Measurements from ENCODE around the gene CCDC12.

The CCDC12 gene

DNA sequence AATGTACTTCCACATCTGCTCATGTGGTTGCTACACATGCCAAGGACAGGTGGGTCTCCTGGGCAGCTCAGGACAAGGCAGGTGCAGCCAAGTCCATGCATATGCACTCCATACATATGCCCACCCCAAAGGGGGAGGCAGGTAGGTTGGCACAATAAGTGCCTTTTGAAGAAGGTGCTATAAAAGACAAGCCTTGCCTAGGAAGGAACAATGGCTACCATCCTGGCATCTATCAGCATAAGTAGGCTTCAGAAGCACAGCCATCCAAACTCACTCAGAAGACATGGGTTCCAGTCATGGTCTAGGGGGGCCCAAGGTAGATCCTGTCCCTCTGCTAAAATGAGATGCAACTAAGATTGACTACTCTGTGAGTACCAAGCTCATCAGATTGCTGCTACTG, 37.5 kb upstream of the CCDC12 start:
- TF ChIP-seq, protein P1, sequence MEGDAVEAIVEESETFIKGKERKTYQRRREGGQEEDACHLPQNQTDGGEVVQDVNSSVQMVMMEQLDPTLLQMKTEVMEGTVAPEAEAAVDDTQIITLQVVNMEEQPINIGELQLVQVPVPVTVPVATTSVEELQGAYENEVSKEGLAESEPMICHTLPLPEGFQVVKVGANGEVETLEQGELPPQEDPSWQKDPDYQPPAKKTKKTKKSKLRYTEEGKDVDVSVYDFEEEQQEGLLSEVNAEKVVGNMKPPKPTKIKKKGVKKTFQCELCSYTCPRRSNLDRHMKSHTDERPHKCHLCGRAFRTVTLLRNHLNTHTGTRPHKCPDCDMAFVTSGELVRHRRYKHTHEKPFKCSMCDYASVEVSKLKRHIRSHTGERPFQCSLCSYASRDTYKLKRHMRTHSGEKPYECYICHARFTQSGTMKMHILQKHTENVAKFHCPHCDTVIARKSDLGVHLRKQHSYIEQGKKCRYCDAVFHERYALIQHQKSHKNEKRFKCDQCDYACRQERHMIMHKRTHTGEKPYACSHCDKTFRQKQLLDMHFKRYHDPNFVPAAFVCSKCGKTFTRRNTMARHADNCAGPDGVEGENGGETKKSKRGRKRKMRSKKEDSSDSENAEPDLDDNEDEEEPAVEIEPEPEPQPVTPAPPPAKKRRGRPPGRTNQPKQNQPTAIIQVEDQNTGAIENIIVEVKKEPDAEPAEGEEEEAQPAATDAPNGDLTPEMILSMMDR (IDR thresholded peaks at IDR 0.05; ENCODE audit: low read depth, low read length): no peak
- TF ChIP-seq, protein P2, sequence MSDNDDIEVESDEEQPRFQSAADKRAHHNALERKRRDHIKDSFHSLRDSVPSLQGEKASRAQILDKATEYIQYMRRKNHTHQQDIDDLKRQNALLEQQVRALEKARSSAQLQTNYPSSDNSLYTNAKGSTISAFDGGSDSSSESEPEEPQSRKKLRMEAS (IDR thresholded peaks at IDR 0.05; ENCODE audit: low read depth, low read length): no peak
- no peak for TF ChIP-seq MYC (IDR thresholded peaks at IDR 0.05; ENCODE audit: low read depth, low read length)
- TF ChIP-seq POLR2A (IDR thresholded peaks at IDR 0.05; ENCODE audit: extremely low read depth, insufficient read length): no peak
- no peak for DNase-seq (ENCODE audit: low read depth)
- H3K4me3 ChIP-seq (ENCODE audit: low read depth, low read length): no peak overlapping the region

DNA sequence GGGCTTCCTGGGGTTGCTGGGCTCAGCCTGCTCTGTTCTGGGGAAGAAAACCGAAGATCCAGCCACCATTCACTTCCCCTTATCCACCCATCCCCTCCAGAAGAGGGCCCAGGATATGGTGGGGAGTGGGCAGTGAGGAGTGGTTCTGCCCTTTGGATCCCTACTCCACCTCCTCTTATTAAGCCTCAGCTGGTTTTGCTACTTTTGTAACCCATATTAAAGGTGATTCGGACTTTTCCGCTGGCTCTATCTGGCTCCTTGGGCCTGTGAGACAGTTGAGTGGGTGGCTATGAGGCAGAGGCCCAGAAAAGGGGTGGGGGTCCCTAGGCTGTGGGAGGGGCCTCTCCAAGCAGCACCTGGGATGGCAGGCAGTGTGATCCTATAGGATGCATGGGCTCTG, 36.7 kb upstream of the CCDC12 start:
- no peak for DNase-seq (ENCODE audit: low read depth)

DNA sequence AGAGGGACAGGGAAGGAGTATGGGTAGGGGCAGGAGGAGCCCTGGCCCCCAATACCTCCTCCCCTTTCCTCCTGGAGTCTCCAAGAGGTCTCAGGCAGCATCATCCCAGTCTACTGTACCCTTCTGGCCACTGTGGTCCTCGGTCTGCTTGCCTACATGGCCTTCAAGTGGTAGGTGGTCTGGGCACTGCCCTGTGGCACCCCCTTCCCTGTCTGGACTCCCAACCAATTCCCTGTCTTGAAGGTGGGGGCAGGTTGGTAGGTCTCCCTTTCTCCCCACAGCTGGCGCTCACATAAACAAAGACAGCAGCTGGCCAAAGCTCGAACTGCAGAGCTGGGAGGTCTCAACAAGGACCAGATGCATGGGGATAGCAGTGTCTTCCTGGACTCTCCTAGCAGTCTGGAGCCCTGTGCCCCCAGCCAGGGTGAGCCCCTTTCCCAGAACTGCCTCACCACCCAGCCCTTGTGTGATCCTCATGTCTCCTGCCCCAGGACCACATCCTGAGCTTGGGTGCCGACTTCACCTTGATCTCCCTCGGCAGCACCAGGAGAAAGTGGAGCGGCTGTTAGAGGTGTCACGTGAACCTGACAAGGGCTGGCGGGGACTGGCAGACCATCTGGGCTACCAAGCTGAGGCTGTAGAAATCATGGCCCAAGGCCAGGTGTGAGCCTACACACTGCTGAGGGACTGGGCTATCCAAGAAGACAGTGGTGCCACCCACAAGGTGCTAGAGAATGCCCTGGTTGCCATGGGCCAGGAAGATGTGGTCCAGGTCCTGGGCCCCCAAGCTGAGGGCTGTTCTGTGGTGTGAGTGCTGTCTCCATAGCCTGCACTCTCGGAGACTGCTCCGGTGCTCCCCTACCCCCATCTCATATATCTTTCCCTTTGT, 36.0 kb upstream of the CCDC12 start:
- no peak for DNase-seq (ENCODE audit: low read depth)
- no peak overlapping the region for H3K4me3 ChIP-seq (ENCODE audit: low read depth, low read length)
- TF ChIP-seq POLR2A (IDR thresholded peaks at IDR 0.05; ENCODE audit: extremely low read depth, insufficient read length) (no peak), MYC (IDR thresholded peaks at IDR 0.05; ENCODE audit: low read depth, low read length) (no peak)
- TF ChIP-seq, protein P1 (IDR thresholded peaks at IDR 0.05; ENCODE audit: low read depth, low read length): no peak

More for the DNA sequence above, 36.7 kb upstream of the CCDC12 start:
- no peak overlapping the region for H3K4me3 ChIP-seq (ENCODE audit: low read depth, low read length)
- no peak for TF ChIP-seq MYC (IDR thresholded peaks at IDR 0.05; ENCODE audit: low read depth, low read length)
- TF ChIP-seq, protein P1 (IDR thresholded peaks at IDR 0.05; ENCODE audit: low read depth, low read length): no peak
- TF ChIP-seq, protein P2 (IDR thresholded peaks at IDR 0.05; ENCODE audit: low read depth, low read length): no peak
- TF ChIP-seq POLR2A (IDR thresholded peaks at IDR 0.05; ENCODE audit: extremely low read depth, insufficient read length): no peak

DNA sequence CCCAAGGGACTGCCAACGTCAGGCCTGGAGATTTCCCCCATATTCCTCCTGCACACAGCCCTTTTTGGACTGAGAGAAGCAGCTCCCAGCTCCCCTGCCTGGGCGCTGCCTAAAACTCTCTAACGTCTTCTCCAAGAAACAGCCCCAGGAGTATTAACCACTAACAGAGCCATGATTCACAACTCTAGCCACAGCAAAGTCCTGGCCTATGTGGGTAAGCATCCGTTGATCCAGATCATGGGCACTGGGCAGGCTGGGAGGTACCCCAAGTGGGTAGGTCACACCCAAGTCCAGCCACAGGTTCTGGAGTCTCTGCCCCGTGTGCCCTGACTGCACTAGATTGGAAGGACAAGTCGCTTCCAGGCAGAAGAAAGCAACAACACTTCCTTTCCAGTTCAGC, 34.8 kb upstream of the CCDC12 start:
- TF ChIP-seq POLR2A (IDR thresholded peaks at IDR 0.05; ENCODE audit: extremely low read depth, insufficient read length) (no peak), MYC (IDR thresholded peaks at IDR 0.05; ENCODE audit: low read depth, low read length) (no peak)
- TF ChIP-seq, protein P1 (IDR thresholded peaks at IDR 0.05; ENCODE audit: low read depth, low read length): no peak
- TF ChIP-seq, protein P2 (IDR thresholded peaks at IDR 0.05; ENCODE audit: low read depth, low read length): no peak
- H3K4me3 ChIP-seq (ENCODE audit: low read depth, low read length): no peak overlapping the region
- DNase-seq (ENCODE audit: low read depth): no peak

DNA sequence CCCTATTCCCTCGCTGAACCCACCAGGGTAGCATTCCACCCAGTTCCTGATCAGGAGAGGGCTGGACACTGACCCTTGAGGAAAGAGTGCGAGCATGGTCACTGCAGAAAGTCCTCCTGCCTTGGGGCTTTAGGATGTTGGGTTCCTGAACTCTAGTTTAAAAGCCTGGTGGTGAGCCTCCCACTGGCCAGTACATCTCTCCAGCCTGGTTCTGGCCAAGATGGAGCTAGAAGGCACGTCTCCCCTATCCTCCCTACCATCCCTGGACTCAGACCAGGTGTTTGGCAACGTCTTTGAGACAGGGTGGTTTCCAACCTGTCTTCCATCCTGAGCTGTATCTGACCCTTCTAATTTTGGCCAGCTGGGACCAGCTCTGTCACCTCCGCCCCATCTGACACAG, 34.4 kb upstream of the CCDC12 start:
- TF ChIP-seq, protein P1 (IDR thresholded peaks at IDR 0.05; ENCODE audit: low read depth, low read length): no peak
- TF ChIP-seq MYC (IDR thresholded peaks at IDR 0.05; ENCODE audit: low read depth, low read length) (no peak), POLR2A (IDR thresholded peaks at IDR 0.05; ENCODE audit: extremely low read depth, insufficient read length) (no peak)
- TF ChIP-seq, protein P2 (IDR thresholded peaks at IDR 0.05; ENCODE audit: low read depth, low read length): no peak
- no peak overlapping the region for H3K4me3 ChIP-seq (ENCODE audit: low read depth, low read length)
- no peak for DNase-seq (ENCODE audit: low read depth)
